OCI-LY7 (cell line): Measurements from ENCODE around the gene MYO18B. TPM values are rescaled to one million over a fixed set of nuclear protein-coding genes. Genes with fewer than 3 reads are reported as not detected.

Source experiments
- BruUV-seq: library from RNA; stranded (reverse); fragments of 400-500 nt; replicated peaks from 2 replicates; lab custom pipeline; 2021; lab: Mats Ljungman, UMichigan
- CTCF ChIA-PET: fragments of 300-600 bp; sonication (Branson Sonifier 250); formaldehyde crosslinking; loops from one replicate; lab custom pipeline; 2022; ENCODE audit warnings: antibody characterized with exemption; ENCODE audit not compliant: unreplicated experiment; lab: Charles Lee
- POLR2A ChIA-PET: fragments of 300-600 bp; sonication (Branson Sonifier 250); formaldehyde crosslinking; loops from one replicate; lab custom pipeline; 2022; ENCODE audit warnings: antibody characterized with exemption; lab: Charles Lee
- DNase-seq: peaks from one replicate; pipeline ENCODE4 v3.0.0-alpha.2; 2015; ENCODE audit warnings: low spot score
- H2AFZ ChIP-seq: fragments of 200-600 bp; sonication (generic), shearing (Covaris generic); 2 replicates; pipeline ENCODE4 v1.6.1; 2014; ENCODE audit warnings: mild to moderate bottlenecking, antibody characterized with exemption, low read length, moderate library complexity
- H3K27ac ChIP-seq: fragments of 200-600 bp; sonication (generic); 2 replicates; pipeline ENCODE4 v1.5.1; 2014; ENCODE audit warnings: mixed run types, low read depth, mild to moderate bottlenecking, moderate library complexity, low read length, inconsistent platforms; ENCODE audit not compliant: poor library complexity, severe bottlenecking
- H3K36me3 ChIP-seq: fragments of 200-600 bp; sonication (generic); 2 replicates; pipeline ENCODE4 v1.6.1; 2014; ENCODE audit warnings: mild to moderate bottlenecking, antibody characterized with exemption, low read length, moderate library complexity, mixed read lengths; ENCODE audit not compliant: insufficient read depth
- H3K4me1 ChIP-seq: fragments of 200-600 bp; sonication (generic); 2 replicates; pipeline ENCODE4 v1.5.1; 2014; ENCODE audit warnings: mild to moderate bottlenecking, low read length; ENCODE audit not compliant: insufficient read depth, poor library complexity, severe bottlenecking
- H3K4me2 ChIP-seq: fragments of 200-600 bp; sonication (generic); 2 replicates; pipeline ENCODE4 v1.6.1; 2014; ENCODE audit warnings: mild to moderate bottlenecking, low read length
- H3K4me3 ChIP-seq: fragments of 200-600 bp; sonication (generic); 2 replicates; pipeline ENCODE4 v1.5.1; 2014; ENCODE audit warnings: mild to moderate bottlenecking, low read depth, low read length; ENCODE audit not compliant: poor library complexity, severe bottlenecking
- H3K79me2 ChIP-seq: fragments of 200-600 bp; sonication (generic); 2 replicates; pipeline ENCODE4 v1.6.1; 2016; ENCODE audit warnings: low read depth, mild to moderate bottlenecking, low read length, moderate library complexity, mixed read lengths; ENCODE audit not compliant: insufficient read depth
- H3K9me2 ChIP-seq: fragments of 200-600 bp; sonication (generic); 2 replicates; pipeline ENCODE4 v1.6.1; 2016; ENCODE audit warnings: mild to moderate bottlenecking, low read length, mixed read lengths; ENCODE audit not compliant: insufficient read depth
- H3K9me3 ChIP-seq: fragments of 200-600 bp; sonication (generic); 2 replicates; pipeline ENCODE4 v1.6.1; 2014; ENCODE audit warnings: mild to moderate bottlenecking, mixed run types, low read length, mixed read lengths
- H4K20me1 ChIP-seq: fragments of 200-600 bp; sonication (generic); 2 replicates; pipeline ENCODE4 v1.6.1; 2014; ENCODE audit warnings: mild to moderate bottlenecking, antibody characterized with exemption, low read length, moderate library complexity, mixed read lengths; ENCODE audit not compliant: insufficient read depth
- EZH2phosphoT487 ChIP-seq: fragments of 200-600 bp; sonication (generic); IDR thresholded peaks from 2 replicates; pipeline ENCODE4 v1.6.1; 2018; ENCODE audit warnings: low read depth, borderline replicate concordance, mild to moderate bottlenecking, mixed run types, antibody characterized with exemption, low read length, moderate library complexity, mixed read lengths
- intact Hi-C: fragments of 100-400 bp; cut with micrococcal nuclease; formaldehyde crosslinking; loops from one replicate; pipeline ENCODE4 v1.10.0; 2022; ENCODE audit not compliant: unreplicated experiment
- total RNA-seq, 2 experiments: library from RNA; depleted of rRNA in 1 of 2; stranded (reverse); fragments of >200 nt in 1 of 2; shearing (Covaris generic) in 1 of 2; gene quantifications; 2 replicates each; pipeline ENCODE4 v1.2.3, GENCODE V29; 2014 to 2022
- TF ChIP-seq, protein P1 (sequence below): fragments of 200-600 bp; sonication (generic); conservative IDR thresholded peaks from 2 replicates; pipeline ENCODE4 v1.5.1; 2014; ENCODE audit warnings: mild to moderate bottlenecking, antibody characterized with exemption, low read length, moderate library complexity, mixed read lengths

MYO18B gene
- total RNA-seq, 2 experiments from 2014 or later: not detected

GRCh38 chr22:25758316-25758715, 16.3 kb downstream of the MYO18B start:
- no peaks in the 10 kb centered on the region for H3K9me2 ChIP-seq
- H3K4me1 ChIP-seq: no peaks in the 10 kb centered on the region
- DNase-seq: no peak
- no peaks in the 10 kb centered on the region for H3K9me3 ChIP-seq
- H3K36me3 ChIP-seq: no peaks in the 10 kb centered on the region
- intact Hi-C loops: no loop called here
- H3K4me3 ChIP-seq: no peak overlapping the region
- no peak overlapping the region for H2AFZ ChIP-seq
- H3K4me2 ChIP-seq: no peak overlapping the region
- BruUV-seq: no TSS peak
- H4K20me1 ChIP-seq: no peaks in the 10 kb centered on the region
- no peak for TF ChIP-seq EZH2phosphoT487
- TF ChIP-seq, protein P1, sequence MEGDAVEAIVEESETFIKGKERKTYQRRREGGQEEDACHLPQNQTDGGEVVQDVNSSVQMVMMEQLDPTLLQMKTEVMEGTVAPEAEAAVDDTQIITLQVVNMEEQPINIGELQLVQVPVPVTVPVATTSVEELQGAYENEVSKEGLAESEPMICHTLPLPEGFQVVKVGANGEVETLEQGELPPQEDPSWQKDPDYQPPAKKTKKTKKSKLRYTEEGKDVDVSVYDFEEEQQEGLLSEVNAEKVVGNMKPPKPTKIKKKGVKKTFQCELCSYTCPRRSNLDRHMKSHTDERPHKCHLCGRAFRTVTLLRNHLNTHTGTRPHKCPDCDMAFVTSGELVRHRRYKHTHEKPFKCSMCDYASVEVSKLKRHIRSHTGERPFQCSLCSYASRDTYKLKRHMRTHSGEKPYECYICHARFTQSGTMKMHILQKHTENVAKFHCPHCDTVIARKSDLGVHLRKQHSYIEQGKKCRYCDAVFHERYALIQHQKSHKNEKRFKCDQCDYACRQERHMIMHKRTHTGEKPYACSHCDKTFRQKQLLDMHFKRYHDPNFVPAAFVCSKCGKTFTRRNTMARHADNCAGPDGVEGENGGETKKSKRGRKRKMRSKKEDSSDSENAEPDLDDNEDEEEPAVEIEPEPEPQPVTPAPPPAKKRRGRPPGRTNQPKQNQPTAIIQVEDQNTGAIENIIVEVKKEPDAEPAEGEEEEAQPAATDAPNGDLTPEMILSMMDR: no peak
- H3K79me2 ChIP-seq: no peaks in the 10 kb centered on the region
- no peak overlapping the region for H3K27ac ChIP-seq
- CTCF ChIA-PET: no interaction called here
- POLR2A ChIA-PET: interaction anchor here (0.7 kb wide), 1 partner anchor 1861 kb away, joined by 3 read pairs; no protein-coding TSS in a partner anchor

DNA sequence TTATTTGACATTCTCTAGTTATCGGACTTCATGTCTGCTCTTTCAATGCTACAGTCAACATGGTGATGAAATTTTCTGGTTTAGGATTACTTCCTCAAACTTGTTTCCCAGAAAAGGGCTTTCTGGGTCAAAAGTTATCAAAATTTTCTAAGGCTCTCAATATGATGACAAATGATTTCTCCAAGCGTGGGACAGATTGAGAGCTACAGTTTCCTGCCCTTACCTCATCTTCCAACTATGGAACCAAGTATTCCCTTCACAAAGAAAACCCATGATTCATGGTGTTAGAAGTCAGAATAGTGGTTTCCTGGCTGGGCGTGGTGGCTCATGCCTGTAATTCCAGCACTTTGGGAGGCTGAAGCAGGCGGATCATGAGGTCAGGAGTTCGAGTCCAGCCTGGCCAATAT, 17.8 kb downstream of the MYO18B start:
- no peaks in the 10 kb centered on the region for H3K36me3 ChIP-seq
- H3K9me2 ChIP-seq: no peaks in the 10 kb centered on the region
- H4K20me1 ChIP-seq: no peaks in the 10 kb centered on the region
- no peaks in the 10 kb centered on the region for H3K79me2 ChIP-seq
- H2AFZ ChIP-seq: no peak overlapping the region
- no peak overlapping the region for H3K27ac ChIP-seq
- no peak overlapping the region for H3K4me2 ChIP-seq
- H3K9me3 ChIP-seq: no peaks in the 10 kb centered on the region
- H3K4me3 ChIP-seq: no peak overlapping the region
- ChIA-PET POLR2A (no interaction called here), CTCF (no interaction called here)
- BruUV-seq: no TSS peak
- H3K4me1 ChIP-seq: no peaks in the 10 kb centered on the region
- DNase-seq: no peak
- TF ChIP-seq, protein P1: no peak
- TF ChIP-seq EZH2phosphoT487: no peak
- intact Hi-C loops: no loop called here

GRCh38 chr22:25760294-25760693, 18.3 kb downstream of the MYO18B start:
- Histone ChIP-seq H4K20me1 (no peaks in the 10 kb centered on the region), H2AFZ (no peak overlapping the region), H3K27ac (no peak overlapping the region), H3K4me1 (no peaks in the 10 kb centered on the region), H3K79me2 (no peaks in the 10 kb centered on the region), H3K9me2 (no peaks in the 10 kb centered on the region), H3K4me3 (no peak overlapping the region), H3K36me3 (no peaks in the 10 kb centered on the region), H3K4me2 (no peak overlapping the region), H3K9me3 (no peaks in the 10 kb centered on the region)
- BruUV-seq: no TSS peak
- POLR2A ChIA-PET: no interaction called here
- no peak for DNase-seq
- no peak for TF ChIP-seq EZH2phosphoT487
- TF ChIP-seq, protein P1: no peak
- CTCF ChIA-PET: no interaction called here
- intact Hi-C loops: no loop called here
